ENCODE measurements around the gene ASTE1. TPM values are rescaled to one million over a fixed set of nuclear protein-coding genes. Genes with fewer than 3 reads are reported as not detected.

The ASTE1 gene
- total RNA-seq, 2 donors from 2014 or later, result 6.1 to 7.7 TPM

DNA sequence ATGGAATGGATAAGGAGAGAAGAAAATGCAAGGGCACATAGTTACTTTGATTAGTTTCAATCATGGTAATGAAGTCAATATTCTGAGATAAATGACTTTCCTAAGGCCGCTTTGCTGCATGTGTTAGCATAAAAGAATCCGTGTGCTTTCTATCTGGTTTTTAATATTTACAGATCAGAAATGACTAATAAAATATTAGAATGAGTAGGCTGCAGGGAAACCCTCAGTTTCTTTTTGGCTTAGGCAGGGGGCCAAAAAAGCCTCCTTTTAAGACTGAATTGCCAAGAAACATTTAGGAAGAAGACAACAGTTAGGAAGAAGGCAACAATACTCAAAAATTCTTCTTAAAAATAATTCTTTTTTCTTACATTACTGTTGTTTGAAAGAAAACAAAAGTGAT is 11.7 kb upstream of the ASTE1 start:
- Histone ChIP-seq H3K4me1 (replicated peaks) (no peaks in the 10 kb centered on the region), H3K9me3 (no peaks in the 10 kb centered on the region), H3K27ac (no peak overlapping the region), H3K4me3 (no peak overlapping the region), H3K27me3 (replicated peaks; ENCODE audit: insufficient read depth) (no peaks in the 10 kb centered on the region), H3K36me3 (no peaks in the 10 kb centered on the region)
- intact Hi-C loops (cut with DNase I), result no loop called here
- 73% methylated on average over 2 of the region's 2 CpGs for WGBS
- no peak for DNase-seq (ENCODE audit: low spot score)
- TF ChIP-seq, protein P1, sequence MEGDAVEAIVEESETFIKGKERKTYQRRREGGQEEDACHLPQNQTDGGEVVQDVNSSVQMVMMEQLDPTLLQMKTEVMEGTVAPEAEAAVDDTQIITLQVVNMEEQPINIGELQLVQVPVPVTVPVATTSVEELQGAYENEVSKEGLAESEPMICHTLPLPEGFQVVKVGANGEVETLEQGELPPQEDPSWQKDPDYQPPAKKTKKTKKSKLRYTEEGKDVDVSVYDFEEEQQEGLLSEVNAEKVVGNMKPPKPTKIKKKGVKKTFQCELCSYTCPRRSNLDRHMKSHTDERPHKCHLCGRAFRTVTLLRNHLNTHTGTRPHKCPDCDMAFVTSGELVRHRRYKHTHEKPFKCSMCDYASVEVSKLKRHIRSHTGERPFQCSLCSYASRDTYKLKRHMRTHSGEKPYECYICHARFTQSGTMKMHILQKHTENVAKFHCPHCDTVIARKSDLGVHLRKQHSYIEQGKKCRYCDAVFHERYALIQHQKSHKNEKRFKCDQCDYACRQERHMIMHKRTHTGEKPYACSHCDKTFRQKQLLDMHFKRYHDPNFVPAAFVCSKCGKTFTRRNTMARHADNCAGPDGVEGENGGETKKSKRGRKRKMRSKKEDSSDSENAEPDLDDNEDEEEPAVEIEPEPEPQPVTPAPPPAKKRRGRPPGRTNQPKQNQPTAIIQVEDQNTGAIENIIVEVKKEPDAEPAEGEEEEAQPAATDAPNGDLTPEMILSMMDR (IDR thresholded peaks at IDR 0.05), result no peak
- no peak for TF ChIP-seq POLR2AphosphoS5 (IDR thresholded peaks at IDR 0.05)
- TF ChIP-seq POLR2A (IDR thresholded peaks at IDR 0.05), result no peak

DNA sequence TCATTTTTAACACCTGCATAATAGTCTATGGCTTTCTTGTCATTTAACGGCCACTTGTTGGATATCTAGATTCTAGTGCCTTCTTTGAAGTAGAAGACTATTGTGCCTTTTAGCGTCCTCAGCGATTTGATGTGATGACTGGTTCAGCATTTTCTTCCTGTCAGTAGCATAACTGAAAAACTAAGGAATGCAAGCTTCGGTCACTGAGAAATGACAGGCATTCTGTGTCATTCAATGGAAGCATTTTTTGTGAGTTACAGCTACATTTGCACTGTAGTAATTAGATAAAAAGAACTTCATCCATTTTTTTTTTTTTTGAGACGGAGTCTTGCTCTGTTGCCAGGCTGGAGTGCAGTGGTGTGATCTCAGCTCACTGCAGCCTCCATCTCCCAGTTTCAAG is 10.4 kb upstream of the ASTE1 start:
- TF ChIP-seq, protein P1 (IDR thresholded peaks at IDR 0.05), result no peak
- no peak for TF ChIP-seq POLR2AphosphoS5 (IDR thresholded peaks at IDR 0.05)
- TF ChIP-seq POLR2A (IDR thresholded peaks at IDR 0.05), result no peak
- intact Hi-C loops (cut with DNase I), result no loop called here
- no peak for DNase-seq (ENCODE audit: low spot score)
- no peaks in the 10 kb centered on the region for H3K27me3 ChIP-seq (replicated peaks; ENCODE audit: insufficient read depth)
- H3K27ac ChIP-seq, result no peak overlapping the region
- no peak overlapping the region for H3K4me3 ChIP-seq
- no peaks in the 10 kb centered on the region for H3K9me3 ChIP-seq
- 95% methylated on average over 5 of the region's 5 CpGs for WGBS
- H3K4me1 ChIP-seq (replicated peaks), result no peaks in the 10 kb centered on the region
- H3K36me3 ChIP-seq, result no peaks in the 10 kb centered on the region

DNA sequence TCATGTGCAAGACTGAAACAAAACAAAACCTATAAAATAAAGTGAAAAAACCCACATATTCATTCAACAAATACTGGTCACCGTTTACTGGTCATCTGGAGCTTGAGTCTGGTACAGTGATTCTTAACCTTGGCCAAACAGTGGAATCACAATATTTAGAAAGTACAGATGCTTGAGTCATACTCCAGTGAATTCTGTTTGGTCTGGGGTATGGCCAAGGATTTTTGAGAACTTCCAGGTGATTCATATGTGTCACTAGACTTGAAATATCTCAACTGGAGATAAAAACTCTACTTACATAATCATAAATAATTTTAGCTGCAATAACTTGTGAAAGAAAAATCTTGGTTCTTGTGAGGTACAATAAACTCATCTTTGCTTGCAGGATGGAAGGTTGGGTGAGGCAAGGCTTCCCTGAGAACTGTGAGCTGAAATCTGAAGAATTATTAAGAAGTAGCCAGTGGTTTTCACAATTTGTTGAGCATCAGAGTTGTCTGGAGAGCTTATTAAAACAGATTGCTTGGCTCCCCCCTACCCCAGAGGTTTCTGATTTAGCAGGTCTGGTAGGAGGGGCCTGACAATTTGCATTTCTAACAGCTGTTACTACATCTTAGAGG is 9.7 kb upstream of the ASTE1 start:
- Histone ChIP-seq H3K27ac (no peak overlapping the region), H3K9me3 (no peaks in the 10 kb centered on the region), H3K4me3 (no peak overlapping the region), H3K4me1 (replicated peaks) (no peaks in the 10 kb centered on the region), H3K27me3 (replicated peaks; ENCODE audit: insufficient read depth) (no peaks in the 10 kb centered on the region), H3K36me3 (no peaks in the 10 kb centered on the region)
- DNase-seq (ENCODE audit: low spot score), result no peak
- intact Hi-C loops (cut with DNase I), result no loop called here
- 29% methylated on average over 1 of the region's 1 CpG for WGBS
- TF ChIP-seq, protein P1 (IDR thresholded peaks at IDR 0.05), result no peak
- TF ChIP-seq POLR2A (IDR thresholded peaks at IDR 0.05) (no peak), POLR2AphosphoS5 (IDR thresholded peaks at IDR 0.05) (no peak)

DNA sequence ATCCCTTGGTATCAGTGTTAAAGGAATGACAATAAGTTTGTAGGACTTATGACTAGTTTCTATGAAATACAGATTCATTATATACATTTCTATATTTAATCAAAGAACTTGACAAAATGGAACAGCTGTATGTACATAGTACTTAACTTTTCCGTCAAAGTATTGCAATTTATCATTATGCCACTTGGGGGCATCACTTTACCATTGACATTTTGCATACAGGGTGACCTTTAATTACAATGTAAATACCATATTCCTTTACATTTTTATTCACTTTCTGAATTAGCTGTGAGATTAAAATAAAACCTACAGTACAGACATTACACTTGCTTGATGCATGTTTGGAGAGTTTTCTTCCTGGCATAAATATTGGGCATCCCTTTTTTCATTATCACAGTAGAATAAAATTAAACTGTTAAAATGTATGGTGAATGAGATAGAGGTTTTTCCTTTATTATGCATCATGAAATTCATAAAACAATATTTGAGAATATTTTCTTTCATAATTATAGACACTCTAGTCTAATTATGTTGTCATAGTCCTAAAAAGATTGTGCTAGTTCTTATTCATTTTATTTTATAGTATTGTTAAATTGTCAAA is 7.0 kb upstream of the ASTE1 start:
- WGBS, result 46% methylated on average over 1 of the region's 1 CpG

More for the DNA sequence above, 7.0 kb upstream of the ASTE1 start:
- intact Hi-C loops (cut with DNase I), result no loop called here
- no peaks in the 10 kb centered on the region for H3K4me1 ChIP-seq (replicated peaks)
- TF ChIP-seq POLR2AphosphoS5 (IDR thresholded peaks at IDR 0.05), result no peak
- no peak for TF ChIP-seq POLR2A (IDR thresholded peaks at IDR 0.05)
- TF ChIP-seq, protein P1 (IDR thresholded peaks at IDR 0.05), result peak; percentile 12 to 56 (median 52)
- H3K27me3 ChIP-seq (replicated peaks; ENCODE audit: insufficient read depth), result no peaks in the 10 kb centered on the region
- H3K9me3 ChIP-seq, result no peaks in the 10 kb centered on the region
- H3K27ac ChIP-seq, result no peak overlapping the region
- no peak for DNase-seq (ENCODE audit: low spot score)
- H3K4me3 ChIP-seq, result no peak overlapping the region
- no peaks in the 10 kb centered on the region for H3K36me3 ChIP-seq

Measured in prostate gland (tissue), 2 donors.